Suprapubic skin (tissue), 4 donors: ENCODE data around the gene PRELID1.

Experiments
- CTCF ChIP-seq, 2 donors: fragments of 200-600 bp in 1 of 2; fragments of 450-650 bp in 1 of 2; sonication (generic) in 1 of 2; IDR thresholded peaks; one replicate each; pipeline ENCODE4 v1.5.1; 2016 to 2019; ENCODE audit warnings: antibody characterized with exemption in 2 of 2, mild to moderate bottlenecking in 1 of 2, moderate library complexity in 1 of 2
- EP300 ChIP-seq: sonication (generic); formaldehyde crosslinking; IDR thresholded peaks from one replicate; pipeline ENCODE4 v1.6.1; 2017; ENCODE audit warnings: antibody characterized with exemption
- POLR2A ChIP-seq, 2 donors: fragments of 450-650 bp; IDR thresholded peaks; one replicate each; pipeline ENCODE4 v1.6.1; 2017; ENCODE audit warnings: antibody characterized with exemption in 2 of 2, mild to moderate bottlenecking in 2 of 2, moderate library complexity in 2 of 2
- POLR2AphosphoS5 ChIP-seq, 3 donors: sonication (generic); formaldehyde crosslinking; IDR thresholded peaks; one replicate each; pipeline ENCODE4 v1.6.1; 2017; ENCODE audit warnings: antibody characterized with exemption in 3 of 3

- no peak for TF ChIP-seq CTCF (IDR thresholded peaks at IDR 0.05)
- TF ChIP-seq POLR2A (IDR thresholded peaks at IDR 0.05), result no peak
- no peak for TF ChIP-seq POLR2AphosphoS5 (IDR thresholded peaks at IDR 0.05)
- TF ChIP-seq EP300, result no peak
Observed at GRCh38 chr5:177346820-177347219, 43.2 kb downstream of the PRELID1 start.
